NB4 (cell line): ENCODE results near the gene REPS2.

Experiments
- CTCF ChIP-seq: IDR thresholded peaks from one replicate; pipeline ENCODE4 v1.5.1; 2012; ENCODE audit warnings: low read depth, low read length
- MAX ChIP-seq: IDR thresholded peaks from 2 replicates; pipeline ENCODE4 v1.6.1; 2011; ENCODE audit warnings: low read depth, low read length
- POLR2A ChIP-seq: IDR thresholded peaks from 2 replicates; pipeline ENCODE4 v1.6.1; 2011; ENCODE audit warnings: mild to moderate bottlenecking; ENCODE audit not compliant: insufficient read length; ENCODE audit errors: extremely low read depth

DNA sequence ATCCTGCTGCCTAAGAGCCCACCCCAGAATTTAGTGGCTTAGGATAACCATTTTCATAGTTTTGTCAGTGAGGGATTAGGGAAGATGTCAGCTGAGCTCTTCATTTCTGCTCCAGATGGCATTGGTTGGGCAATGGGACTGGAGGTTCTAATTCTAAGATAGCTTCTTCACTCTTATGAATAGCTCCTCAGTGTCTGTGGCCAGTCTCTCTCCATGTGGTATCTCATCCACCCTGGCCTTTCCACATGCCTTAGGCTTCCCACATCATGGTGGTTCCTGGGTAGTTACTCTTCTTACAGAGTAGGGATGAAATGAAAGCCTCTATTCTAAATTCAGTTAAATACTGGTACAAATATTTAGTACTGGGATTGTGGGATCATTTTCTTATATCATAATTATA is 31.3 kb downstream of the REPS2 start:
- TF ChIP-seq CTCF, result no peak
- TF ChIP-seq POLR2A, result no peak
- TF ChIP-seq MAX, result no peak
